ENCODE results near the gene BCAS3.

Gene BCAS3

GRCh38 chr17:61302953-61303816 is 625.5 kb downstream of the BCAS3 start:
- no peak for DNase-seq (ENCODE audit: low spot score)
- H3K27ac ChIP-seq = no peak overlapping the region
- no peak overlapping the region for H3K4me3 ChIP-seq
- TF ChIP-seq, protein P1, sequence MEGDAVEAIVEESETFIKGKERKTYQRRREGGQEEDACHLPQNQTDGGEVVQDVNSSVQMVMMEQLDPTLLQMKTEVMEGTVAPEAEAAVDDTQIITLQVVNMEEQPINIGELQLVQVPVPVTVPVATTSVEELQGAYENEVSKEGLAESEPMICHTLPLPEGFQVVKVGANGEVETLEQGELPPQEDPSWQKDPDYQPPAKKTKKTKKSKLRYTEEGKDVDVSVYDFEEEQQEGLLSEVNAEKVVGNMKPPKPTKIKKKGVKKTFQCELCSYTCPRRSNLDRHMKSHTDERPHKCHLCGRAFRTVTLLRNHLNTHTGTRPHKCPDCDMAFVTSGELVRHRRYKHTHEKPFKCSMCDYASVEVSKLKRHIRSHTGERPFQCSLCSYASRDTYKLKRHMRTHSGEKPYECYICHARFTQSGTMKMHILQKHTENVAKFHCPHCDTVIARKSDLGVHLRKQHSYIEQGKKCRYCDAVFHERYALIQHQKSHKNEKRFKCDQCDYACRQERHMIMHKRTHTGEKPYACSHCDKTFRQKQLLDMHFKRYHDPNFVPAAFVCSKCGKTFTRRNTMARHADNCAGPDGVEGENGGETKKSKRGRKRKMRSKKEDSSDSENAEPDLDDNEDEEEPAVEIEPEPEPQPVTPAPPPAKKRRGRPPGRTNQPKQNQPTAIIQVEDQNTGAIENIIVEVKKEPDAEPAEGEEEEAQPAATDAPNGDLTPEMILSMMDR (IDR thresholded peaks at IDR 0.05) = no peak

GRCh38 chr17:61303817-61304096 is 626.1 kb downstream of the BCAS3 start:
- peak; percentile 41 for DNase-seq (ENCODE audit: low spot score)
- Histone ChIP-seq H3K4me3 (no peak overlapping the region), H3K27ac (no peak overlapping the region)
- TF ChIP-seq, protein P1 (IDR thresholded peaks at IDR 0.05) = no peak

- TF ChIP-seq, protein P1 (IDR thresholded peaks at IDR 0.05) = no peak
- H3K27ac ChIP-seq = no peak overlapping the region
- no peak for DNase-seq (ENCODE audit: low spot score)
- no peak overlapping the region for H3K4me3 ChIP-seq
Observed at GRCh38 chr17:61305024-61305423, 627.4 kb downstream of the BCAS3 start.

GRCh38 chr17:61306003-61306402 is 628.4 kb downstream of the BCAS3 start:
- Histone ChIP-seq H3K27ac (no peak overlapping the region), H3K4me3 (no peak overlapping the region)
- no peak for DNase-seq (ENCODE audit: low spot score)
- TF ChIP-seq, protein P1 (IDR thresholded peaks at IDR 0.05) = no peak

DNA sequence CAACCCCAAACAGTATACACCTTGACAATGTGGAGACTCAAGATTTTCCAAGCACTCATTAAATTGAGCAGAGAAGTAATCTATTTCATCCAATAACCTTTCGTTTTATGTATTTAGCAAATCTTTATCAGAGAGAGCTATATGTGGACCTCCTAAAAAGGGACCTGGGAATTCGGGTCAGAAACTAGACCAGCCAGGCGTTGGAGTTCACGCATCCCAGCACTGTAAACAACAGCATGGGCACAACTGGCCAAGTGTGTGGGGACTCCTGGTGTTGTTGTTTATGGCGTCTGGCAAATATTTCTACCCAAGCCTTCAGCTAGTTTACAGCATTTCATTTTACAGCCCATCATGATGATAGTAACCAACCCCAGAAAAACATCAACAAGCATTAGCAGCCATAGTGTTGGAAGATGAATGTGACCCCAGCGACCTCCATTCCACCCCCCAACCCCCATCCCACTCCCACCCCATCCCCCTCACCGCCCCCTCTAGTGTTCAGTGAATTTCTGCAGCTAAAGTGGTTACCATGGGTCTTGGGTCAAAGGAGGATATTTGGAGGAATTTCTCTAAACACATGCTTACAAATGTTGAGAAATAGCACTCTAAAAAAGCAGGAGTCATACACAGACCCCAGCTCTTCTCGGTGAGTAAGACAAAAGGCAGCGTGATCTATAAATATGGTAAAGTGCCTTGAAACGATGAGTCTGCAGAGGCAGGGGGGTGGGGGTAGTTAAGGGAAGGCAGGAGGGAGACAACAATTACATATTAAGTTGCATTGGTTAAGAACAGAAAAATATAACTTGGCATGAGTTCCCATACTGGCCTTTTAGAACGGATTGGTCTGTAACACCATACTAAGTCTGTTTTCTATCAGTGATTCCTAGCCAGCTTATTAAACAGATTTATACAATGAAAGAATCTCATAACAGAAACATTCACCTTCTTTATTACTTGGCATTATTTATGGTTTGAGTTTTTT is 630.5 kb downstream of the BCAS3 start:
- TF ChIP-seq, protein P1 (IDR thresholded peaks at IDR 0.05) = no peak
- H3K27ac ChIP-seq = peak overlapping the region in 1 of 2 donors; percentile 5
- no peak overlapping the region for H3K4me3 ChIP-seq
- peak; percentile 31 for DNase-seq (ENCODE audit: low spot score)

DNA sequence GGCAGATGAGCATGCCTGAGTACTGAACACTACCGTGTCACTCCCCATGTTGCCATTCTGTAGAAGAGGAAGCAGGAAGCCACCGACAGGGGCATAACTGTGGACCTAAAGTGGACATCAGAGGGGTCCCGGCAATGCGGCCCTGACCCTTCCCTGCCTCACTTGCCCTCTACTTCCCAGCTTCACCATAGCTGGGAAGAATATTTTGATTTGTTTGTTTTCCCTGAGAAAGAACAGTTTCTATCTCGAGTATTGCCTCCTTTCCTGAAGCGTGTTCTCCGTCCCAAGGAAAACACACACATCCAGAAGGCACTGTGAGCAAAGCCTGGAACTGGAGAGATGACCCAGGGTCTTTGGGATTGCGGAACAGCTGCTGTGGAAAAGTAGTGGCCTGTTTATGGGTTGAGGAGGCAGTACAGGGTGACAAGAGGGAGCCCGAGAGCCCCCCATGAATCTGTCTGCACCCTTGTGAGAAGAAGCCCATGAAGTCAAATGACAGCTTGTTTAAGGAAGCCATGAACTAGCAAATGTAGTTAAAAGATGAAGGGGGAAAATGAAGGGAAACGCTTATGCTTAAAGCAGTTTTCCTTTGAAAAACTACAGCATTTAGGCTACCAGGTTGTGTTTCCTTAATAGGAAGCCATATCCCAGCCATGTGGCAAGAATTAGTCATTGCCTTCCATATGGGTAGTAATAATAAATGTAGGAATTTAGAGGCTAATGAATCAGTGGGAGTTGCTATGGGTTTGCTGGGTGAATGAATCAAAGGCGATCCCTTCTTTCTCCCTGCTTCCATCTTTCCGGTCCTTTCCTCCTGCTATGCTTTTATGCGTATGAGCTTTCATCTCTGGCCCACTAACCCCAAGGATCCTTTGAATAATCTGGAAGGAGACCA is 632.0 kb downstream of the BCAS3 start:
- TF ChIP-seq, protein P1 (IDR thresholded peaks at IDR 0.05) = no peak
- peak; percentile 66 for DNase-seq (ENCODE audit: low spot score)
- Histone ChIP-seq H3K27ac (peak overlapping the region; percentile 38), H3K4me3 (no peak overlapping the region)
